Measurements from ENCODE around the gene SMIM21.

SMIM21 gene

DNA sequence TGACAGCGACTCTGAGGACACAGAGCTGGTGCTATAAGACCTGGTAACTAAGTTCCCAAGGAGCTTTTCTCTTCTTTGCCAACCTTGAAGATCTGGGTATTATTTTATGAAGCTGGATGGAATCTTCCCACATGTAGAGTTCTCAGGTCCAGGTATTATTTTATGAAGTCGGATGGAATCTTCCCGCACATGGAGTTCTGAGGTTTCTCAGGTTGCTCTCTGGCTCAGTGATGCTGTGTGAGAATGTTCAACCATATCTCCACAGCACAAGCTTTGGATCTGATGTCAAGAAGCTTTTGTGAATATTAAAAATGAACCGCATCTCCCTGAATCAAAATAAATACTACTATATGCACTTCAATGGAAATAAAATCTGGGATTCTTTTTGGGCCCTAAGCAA is at the start of gene SMIM21:
Gene SMIM21 (minus strand): TSS at position 101 of the 400 bp plus-strand sequence. CDS start 140 bp downstream, outside the sequence.
- no peak for DNase-seq (ENCODE audit: low read depth in 2 of 3, low spot score in 1 of 3)

DNA sequence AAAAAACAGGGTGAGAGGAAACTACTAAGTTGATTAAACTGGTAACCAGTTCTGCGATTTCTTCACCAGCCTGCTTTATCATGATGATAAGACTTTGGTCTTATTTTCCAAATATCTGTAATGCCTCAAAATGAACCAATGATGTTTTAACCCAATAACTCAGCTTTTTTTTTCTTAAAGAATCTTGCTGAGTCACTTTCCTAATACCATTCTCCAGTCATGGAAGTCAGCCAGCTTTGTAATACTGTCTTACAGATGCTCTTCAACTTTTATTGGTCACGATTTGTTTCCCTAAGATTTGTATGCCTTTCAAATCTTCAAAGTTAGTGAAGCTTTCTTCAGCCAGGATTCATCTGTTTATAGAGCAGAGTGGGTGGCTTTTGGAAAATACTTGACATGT is 47.7 kb upstream of the SMIM21 start:
- no peak for DNase-seq (ENCODE audit: low read depth in 2 of 3, low spot score in 1 of 3)

- DNase-seq (ENCODE audit: low read depth in 2 of 3, low spot score in 1 of 3): no peak
Measured at GRCh38 chr18:75474332-75474731, 46.8 kb upstream of the SMIM21 start.

GRCh38 chr18:75473316-75473715 is 45.8 kb upstream of the SMIM21 start:
- no peak for DNase-seq (ENCODE audit: low read depth in 2 of 3, low spot score in 1 of 3)

GRCh38 chr18:75472906-75473305 is 45.4 kb upstream of the SMIM21 start:
- DNase-seq (ENCODE audit: low read depth in 2 of 3, low spot score in 1 of 3): no peak

- DNase-seq (ENCODE audit: low read depth in 2 of 3, low spot score in 1 of 3): no peak
Measured at GRCh38 chr18:75472396-75472795, 44.9 kb upstream of the SMIM21 start.

- no peak for DNase-seq (ENCODE audit: low read depth in 2 of 3, low spot score in 1 of 3)
Measured at GRCh38 chr18:75471850-75472249, 44.3 kb upstream of the SMIM21 start.

DNA sequence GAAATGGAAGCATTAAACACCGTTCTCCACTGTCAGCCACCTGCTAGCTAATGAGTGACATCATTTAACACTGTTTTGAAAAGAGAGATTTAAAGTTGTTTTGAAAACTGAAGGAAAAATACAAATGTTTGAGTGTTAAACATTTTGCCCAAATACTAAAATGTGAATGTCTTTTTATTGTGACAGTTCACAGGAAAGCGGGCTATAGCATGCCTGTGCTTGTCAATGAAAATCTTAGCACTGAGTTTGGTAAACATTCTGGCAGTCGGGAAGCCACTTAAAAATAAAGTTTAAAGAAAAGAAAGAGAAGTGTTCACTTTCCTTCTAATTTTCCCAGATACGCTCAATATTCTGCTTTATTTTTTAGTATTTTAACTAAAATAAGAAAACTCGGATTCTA is 40.3 kb upstream of the SMIM21 start:
- DNase-seq (ENCODE audit: low read depth in 2 of 3, low spot score in 1 of 3): no peak

GRCh38 chr18:75467281-75467795 is 39.8 kb upstream of the SMIM21 start:
- no peak for DNase-seq (ENCODE audit: low read depth in 2 of 3, low spot score in 1 of 3)

DNA sequence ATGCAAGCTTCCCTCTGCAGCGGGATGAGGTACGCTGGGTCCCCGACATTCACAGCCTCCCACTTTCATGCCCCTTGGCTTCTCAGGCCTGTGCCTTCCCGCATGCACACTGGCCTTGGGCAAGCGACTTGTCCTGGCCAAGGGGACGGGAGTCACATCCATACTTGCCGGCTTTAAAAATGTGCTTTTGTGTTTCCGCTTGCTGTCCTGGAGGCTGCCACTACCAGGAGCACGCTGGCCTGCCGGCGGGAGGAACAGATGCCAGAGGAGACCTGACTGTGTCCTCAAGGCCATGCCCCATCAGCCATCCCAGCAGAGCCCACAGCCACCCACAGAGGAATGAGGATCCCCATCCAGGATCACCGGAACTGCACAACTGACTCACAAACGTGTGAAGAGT is 36.9 kb upstream of the SMIM21 start:
- DNase-seq (ENCODE audit: low read depth in 2 of 3, low spot score in 1 of 3): no peak

GRCh38 chr18:75462178-75462832 is 34.8 kb upstream of the SMIM21 start:
- no peak for DNase-seq (ENCODE audit: low read depth in 2 of 3, low spot score in 1 of 3)

GRCh38 chr18:75456199-75456631 is 28.7 kb upstream of the SMIM21 start:
- DNase-seq (ENCODE audit: low read depth in 2 of 3, low spot score in 1 of 3): peak in 1 of 3 donors; percentile 1

DNA sequence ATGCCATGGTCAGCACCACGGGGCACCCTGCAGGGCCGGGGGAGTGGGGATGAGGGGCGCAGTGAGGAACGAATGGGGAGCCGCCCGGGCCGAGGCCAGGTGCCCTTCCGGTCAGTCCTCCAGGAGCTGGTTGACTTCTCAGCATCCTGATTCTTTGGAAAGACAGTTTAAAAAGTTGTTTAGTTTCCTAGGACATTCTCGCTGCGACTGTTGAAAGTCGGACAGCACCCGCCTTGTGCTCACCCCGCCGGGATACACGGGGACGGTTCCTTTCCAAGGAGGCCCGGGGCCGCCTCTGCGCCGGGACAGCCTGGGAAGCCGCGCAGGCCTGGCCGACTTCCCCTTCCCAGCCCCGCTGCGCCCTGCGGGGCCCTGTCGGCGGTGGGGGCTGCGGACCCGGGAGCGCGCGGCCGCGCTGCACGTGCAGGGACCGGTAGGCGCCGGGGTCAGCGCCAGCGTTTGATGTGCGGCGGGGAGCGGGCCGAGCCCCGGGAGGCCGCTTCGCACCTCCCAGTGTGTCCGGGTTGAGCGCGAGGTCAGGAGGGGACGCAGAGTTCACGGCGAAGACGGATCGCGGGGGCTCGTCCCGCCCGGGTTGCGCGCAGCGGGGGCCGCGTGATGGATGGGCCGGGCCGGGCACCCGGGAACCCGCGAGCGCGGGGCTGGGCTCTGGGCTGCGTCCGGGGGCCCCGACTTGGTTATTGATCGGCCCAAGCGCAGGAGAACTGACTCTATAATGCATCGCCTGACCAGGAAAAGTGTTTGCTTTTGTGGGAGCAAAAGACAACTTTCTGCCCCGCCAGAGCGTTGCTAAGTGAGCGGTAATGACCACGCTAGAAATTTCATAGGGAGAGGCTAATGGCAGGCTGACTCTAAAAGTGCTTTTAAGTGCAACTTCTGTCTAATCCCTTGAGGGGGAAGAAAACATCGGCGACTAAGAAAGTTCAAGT is 28.0 kb upstream of the SMIM21 start:
- DNase-seq (ENCODE audit: low read depth in 2 of 3, low spot score in 1 of 3): no peak

DNA sequence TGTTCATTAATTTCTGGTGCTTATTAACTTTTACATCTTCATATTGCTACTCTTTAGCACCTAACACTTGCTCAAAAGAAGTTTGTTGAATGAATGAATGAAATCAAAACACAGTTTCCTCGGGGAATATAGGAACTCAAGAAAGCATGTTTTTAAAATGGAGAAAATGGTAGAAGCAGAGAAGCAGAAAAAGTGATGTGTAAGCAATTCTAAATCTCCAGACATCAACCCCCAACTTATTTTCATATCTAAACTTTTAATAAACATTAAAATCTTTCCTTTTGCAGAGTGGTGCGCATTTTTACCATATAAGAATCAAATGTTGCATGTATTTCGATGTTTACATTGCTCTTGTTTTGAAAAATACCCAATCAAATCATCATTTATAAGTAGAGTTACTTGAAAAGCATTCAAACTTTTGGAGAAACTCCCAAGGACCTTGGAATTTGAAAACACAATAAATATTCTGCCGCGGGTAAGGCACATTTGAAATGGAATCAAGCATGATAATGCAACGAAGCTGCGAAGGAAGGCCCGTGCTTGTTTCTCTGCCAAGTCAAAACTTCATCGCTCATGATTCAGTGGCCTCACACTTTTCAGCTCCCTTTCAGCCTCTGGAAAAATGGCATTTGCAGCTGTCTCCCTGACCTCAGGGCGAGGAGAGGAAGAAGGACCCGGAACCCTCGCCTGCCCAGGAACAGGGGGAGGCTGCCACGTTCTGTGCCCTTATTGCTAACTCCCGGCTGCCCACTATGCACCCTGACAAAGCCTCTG is 26.7 kb upstream of the SMIM21 start:
- DNase-seq (ENCODE audit: low read depth in 2 of 3, low spot score in 1 of 3): no peak

- no peak for DNase-seq (ENCODE audit: low read depth in 2 of 3, low spot score in 1 of 3)
Measured at GRCh38 chr18:75450906-75451305, 23.4 kb upstream of the SMIM21 start.

DNA sequence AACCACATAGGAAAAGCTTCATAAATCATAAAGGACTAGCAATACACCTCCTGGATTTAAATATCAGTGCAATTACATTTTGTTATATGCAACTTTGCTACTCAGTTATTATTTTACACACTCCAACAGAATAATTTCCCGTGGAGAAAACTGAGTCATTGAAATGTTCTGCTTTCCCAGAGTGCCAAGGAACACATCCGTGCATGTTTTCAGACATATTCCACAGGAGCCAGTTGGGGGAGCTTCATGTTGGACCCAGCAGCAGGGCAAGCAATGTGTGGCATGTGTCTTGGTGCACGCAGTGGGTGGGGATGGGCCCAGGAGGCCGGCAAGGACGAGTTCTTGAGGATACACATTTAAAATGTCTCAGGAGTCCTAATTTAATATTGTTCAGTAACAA is 14.4 kb upstream of the SMIM21 start:
- no peak for DNase-seq (ENCODE audit: low read depth in 2 of 3, low spot score in 1 of 3)

GRCh38 chr18:75439348-75439747 is 11.8 kb upstream of the SMIM21 start:
- no peak for DNase-seq (ENCODE audit: low read depth in 2 of 3, low spot score in 1 of 3)

GRCh38 chr18:75438891-75439290 is 11.4 kb upstream of the SMIM21 start:
- DNase-seq (ENCODE audit: low read depth in 2 of 3, low spot score in 1 of 3): no peak

DNA sequence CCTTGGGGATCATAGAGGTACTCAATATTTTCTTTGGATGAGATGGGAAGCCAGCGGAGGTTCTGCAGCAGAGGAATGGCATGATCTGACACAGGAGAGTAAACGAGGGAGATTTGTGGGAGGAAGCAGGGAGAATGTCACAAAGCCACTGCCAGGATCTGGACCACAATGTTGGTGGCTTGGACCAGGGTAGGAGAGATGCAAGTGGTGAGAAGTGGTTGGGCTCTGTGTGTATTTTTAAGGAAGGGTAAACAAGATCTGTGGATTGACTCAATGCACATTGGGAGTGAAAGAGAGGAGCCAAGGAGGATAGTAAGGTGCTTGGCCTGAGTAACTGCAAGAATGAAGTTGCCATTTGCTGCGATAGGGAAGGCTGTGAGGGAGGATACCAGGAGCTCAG is 10.5 kb upstream of the SMIM21 start:
- no peak for DNase-seq (ENCODE audit: low read depth in 2 of 3, low spot score in 1 of 3)

DNA sequence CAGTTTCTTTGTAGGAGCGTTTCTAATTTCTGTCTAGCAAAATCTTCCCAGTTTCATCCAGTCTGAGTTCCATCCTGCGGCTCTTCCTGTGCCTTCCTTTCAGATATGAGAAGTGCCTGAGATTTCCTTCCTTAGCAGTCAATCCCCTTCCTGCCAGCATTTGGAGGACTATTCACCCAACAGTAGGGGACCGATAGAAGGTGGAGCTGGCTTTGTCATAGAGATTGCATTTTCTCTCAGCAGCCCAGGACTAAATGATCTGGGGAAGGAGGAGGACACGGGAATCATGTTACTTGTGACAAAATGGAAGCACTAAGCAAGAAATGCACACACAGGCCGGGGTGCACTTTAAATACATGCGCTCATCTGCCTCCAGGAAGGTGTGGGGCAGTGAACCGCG is 5.6 kb upstream of the SMIM21 start:
- no peak for DNase-seq (ENCODE audit: low read depth in 2 of 3, low spot score in 1 of 3)

DNA sequence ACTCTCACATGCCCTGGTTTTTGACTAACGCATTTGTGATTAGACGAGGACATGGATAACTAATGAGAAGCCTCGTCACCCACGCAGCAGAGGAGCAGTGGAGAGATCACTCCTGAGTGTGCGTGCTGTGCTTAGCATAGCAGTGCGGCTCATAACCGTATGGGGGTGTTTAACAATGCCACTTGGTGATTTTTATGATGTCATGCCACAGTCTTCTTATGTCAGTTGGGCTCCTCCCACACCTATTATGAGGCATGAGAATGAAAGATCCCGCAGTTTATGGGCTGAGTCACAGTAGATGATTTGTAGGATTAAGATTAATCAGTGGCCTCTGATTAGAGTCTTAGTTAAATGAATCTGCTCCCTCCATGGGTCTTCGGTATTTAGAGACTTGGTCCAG is 2.5 kb upstream of the SMIM21 start:
- DNase-seq (ENCODE audit: low read depth in 2 of 3, low spot score in 1 of 3): no peak
